HFF-Myc (cell line): ENCODE measurements around the gene SIM1.

Source experiments
- DNase-seq: peaks from one replicate; pipeline ENCODE4 v3.0.0-alpha.2; 2011; ENCODE audit warnings: low read depth; ENCODE audit errors: extremely low read depth
- H3K4me3 ChIP-seq: replicated peaks from 2 replicates; pipeline ENCODE4 v1.5.1; 2011; ENCODE audit warnings: low read depth, mild to moderate bottlenecking, control low read depth, low read length
- TF ChIP-seq, protein P1 (sequence below): IDR thresholded peaks from 2 replicates; pipeline ENCODE4 v1.5.1; 2012; ENCODE audit warnings: mild to moderate bottlenecking, low read depth, low read length, control low read depth; ENCODE audit errors: missing control alignments

Gene SIM1, protein sequence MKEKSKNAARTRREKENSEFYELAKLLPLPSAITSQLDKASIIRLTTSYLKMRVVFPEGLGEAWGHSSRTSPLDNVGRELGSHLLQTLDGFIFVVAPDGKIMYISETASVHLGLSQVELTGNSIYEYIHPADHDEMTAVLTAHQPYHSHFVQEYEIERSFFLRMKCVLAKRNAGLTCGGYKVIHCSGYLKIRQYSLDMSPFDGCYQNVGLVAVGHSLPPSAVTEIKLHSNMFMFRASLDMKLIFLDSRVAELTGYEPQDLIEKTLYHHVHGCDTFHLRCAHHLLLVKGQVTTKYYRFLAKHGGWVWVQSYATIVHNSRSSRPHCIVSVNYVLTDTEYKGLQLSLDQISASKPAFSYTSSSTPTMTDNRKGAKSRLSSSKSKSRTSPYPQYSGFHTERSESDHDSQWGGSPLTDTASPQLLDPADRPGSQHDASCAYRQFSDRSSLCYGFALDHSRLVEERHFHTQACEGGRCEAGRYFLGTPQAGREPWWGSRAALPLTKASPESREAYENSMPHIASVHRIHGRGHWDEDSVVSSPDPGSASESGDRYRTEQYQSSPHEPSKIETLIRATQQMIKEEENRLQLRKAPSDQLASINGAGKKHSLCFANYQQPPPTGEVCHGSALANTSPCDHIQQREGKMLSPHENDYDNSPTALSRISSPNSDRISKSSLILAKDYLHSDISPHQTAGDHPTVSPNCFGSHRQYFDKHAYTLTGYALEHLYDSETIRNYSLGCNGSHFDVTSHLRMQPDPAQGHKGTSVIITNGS

DNA sequence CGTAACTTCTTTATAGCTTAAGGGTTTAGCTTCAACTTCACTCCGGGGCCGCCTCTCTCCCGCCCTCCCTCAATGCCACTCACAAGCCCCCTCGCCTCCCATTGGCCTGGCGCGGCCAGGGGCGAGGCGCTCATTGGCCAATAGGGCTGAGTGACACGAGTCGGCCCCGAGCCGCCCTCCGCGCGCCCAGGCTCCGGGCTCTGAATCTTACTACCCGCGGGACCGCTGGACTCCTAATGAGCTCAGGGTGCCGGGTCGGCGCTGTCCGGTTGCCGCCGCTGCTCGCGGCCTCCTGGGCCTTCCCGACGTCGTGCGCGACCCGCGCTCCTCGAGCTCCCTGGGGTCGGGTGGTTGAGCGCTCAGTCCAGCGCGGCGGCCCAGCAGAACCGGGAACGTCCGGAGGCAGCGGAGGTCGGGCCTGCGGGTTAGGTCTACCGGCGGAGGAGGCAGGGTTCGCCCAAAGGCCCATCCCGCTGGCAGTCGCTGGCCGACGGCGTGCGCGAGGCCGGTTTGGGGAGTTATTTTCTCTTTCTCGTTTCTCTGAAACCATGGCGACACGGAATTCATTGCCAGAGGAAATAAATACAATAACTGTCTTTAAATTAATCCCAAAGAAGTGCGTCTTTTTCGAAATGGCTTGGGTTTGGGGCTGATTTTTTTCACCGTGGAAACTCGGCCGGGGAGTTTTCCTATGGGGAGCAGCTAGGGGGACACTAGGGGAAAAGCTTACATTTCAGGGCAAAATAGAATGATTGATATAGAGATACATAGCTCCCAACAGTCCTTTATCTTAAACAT is at the start of gene SIM1:
SIM1 (minus strand) TSS at position 19 of the 798 bp plus-strand sequence. CDS start 1,453 bp downstream, outside the sequence.
- TF ChIP-seq, protein P1, sequence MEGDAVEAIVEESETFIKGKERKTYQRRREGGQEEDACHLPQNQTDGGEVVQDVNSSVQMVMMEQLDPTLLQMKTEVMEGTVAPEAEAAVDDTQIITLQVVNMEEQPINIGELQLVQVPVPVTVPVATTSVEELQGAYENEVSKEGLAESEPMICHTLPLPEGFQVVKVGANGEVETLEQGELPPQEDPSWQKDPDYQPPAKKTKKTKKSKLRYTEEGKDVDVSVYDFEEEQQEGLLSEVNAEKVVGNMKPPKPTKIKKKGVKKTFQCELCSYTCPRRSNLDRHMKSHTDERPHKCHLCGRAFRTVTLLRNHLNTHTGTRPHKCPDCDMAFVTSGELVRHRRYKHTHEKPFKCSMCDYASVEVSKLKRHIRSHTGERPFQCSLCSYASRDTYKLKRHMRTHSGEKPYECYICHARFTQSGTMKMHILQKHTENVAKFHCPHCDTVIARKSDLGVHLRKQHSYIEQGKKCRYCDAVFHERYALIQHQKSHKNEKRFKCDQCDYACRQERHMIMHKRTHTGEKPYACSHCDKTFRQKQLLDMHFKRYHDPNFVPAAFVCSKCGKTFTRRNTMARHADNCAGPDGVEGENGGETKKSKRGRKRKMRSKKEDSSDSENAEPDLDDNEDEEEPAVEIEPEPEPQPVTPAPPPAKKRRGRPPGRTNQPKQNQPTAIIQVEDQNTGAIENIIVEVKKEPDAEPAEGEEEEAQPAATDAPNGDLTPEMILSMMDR: no peak
- peak within 1 kb of the TSS; percentile 89 for H3K4me3 ChIP-seq
- DNase-seq: peak; percentile 90

DNA sequence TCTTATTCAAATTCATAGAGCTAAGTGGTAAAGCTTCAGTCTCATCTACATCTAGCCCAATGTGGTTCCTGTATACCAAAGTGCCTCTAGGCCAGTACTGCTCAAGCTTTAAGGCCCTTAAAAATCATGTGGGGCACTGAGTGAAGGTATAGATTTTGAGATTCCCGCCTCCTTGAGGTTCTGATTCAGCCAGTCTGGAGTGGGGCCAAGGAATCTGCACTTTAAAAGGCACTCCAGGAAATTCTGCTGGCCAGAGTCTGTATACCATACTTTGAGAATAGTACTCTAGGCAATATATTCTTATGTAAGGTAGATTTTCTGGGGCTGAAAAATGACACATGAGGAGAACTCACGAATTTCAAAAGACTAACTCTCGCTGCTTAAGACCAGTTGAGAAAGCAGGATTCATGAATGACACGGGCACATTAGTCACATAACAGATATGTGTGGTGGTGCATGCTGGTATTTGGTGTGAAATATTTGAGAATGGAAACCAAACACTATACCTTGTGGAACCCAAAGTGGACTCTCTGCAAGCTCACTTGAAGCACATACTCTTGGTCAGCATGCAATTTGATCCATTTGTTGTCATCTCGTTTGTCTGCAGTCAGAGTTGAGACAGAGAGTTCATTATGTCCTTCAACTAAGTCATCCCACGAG is 47.6 kb upstream of the SIM1 start:
- TF ChIP-seq, protein P1: no peak
- peak; percentile 2 for DNase-seq
- no peak overlapping the region for H3K4me3 ChIP-seq

DNA sequence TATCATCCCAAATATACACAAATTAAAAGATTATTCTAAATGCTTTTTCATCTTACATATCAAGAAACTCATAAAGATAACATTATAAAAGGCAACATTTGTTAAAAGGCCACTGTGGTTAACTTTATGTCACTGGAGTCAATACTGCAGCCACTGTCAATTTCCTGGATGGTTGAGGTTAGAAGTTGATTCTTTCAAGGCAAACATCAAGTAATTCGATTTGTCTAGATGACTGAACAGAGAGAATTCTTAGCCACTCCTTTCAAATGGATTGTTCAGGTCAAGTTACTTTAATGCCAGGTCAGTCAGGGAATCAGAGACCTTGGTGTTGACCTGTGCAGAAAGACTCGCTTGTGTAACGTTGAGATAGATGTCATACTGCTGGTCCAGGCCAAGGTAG is 44.4 kb upstream of the SIM1 start:
- DNase-seq: no peak

DNA sequence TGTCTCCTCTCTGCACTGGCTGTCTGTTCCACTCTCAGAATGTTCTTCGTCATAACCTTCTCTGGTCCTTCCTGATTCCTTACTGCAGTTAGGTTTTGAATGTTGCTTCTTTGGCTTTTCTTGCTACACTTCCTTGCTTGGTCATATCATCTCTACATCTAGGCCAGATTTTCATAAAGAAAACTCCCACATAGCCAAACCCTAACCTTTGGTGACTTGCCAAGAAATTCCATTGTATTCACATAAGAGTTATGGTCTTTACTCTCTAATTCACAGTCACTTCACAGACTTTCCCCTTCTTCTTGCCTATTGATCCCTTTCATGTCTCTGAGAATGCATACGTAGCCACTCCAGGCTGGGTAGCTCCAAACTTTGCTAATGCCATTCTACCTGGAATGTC is 41.9 kb upstream of the SIM1 start:
- TF ChIP-seq, protein P1: no peak
- DNase-seq: no peak
- H3K4me3 ChIP-seq: no peak overlapping the region

More for the DNA sequence above, 44.4 kb upstream of the SIM1 start:
- TF ChIP-seq, protein P1: no peak
- H3K4me3 ChIP-seq: no peak overlapping the region

DNA sequence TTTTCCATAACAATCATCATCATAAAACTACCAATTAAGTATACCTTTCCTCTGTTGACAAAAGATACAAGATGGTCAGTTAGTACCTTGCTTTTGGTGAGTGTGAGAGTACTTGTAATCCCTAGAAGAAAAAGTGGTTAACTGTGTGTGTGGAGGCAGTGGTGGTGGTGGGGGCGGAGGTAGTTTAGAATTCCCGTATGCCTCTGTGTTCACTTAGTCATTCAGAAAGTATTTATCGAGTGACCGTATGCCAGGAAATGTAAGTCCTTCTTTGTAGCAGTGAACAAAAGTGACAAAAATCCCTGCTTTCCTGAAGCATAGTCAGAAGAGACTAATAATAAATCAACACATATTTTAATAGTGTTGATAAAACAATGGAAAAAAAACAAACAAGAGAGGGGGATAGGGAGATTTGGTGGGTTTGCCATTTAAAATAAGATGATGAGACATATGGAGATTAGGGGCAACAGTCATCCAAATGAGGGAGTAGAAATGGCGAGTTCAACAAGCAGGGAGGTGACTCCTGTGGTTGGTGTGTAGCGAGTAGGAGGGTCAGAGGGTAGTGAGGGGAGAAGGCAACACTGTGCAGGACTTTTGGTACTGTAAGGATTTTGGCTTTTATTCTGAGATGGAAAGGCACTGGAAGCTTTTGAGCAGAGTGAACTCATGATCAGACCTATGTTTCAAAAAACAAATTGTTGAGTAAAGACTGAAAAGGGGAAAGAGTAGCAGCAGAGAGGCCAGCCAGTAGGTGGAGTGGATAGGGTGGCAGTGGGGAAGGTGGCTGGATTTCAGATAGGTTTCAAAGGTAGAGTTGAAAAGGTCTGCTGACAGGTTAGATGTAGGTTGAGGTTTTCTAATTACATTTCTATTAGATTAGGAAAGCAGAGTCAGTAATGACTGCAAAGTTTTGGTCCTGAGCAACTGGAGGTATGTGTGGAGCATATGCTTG is 40.3 kb upstream of the SIM1 start:
- peak; percentile 62 for DNase-seq
- no peak overlapping the region for H3K4me3 ChIP-seq
- TF ChIP-seq, protein P1: no peak
